SJSA1 (cell line): ENCODE measurements around the gene KRTAP5-2. TPM values are rescaled to one million over a fixed set of nuclear protein-coding genes. Genes with fewer than 3 reads are reported as not detected.

Experiments used
- DNase-seq, 2 experiments: peaks; one replicate each; pipeline ENCODE4 v3.0.0-alpha.2; 2015 to 2020; ENCODE audit warnings: low spot score in 2 of 2, low read depth in 1 of 2
- H3K27ac ChIP-seq: fragments of 250-450 bp; sonication (Bioruptor Pico); 2 replicates; pipeline ENCODE4 v1.5.1; 2020; ENCODE audit warnings: mild to moderate bottlenecking, moderate library complexity
- H3K27me3 ChIP-seq: fragments of 250-450 bp; sonication (Bioruptor Pico); replicated peaks from 2 replicates; pipeline ENCODE4 v1.5.1; 2020; ENCODE audit warnings: mild to moderate bottlenecking, moderate library complexity
- H3K36me3 ChIP-seq: fragments of 250-450 bp; sonication (Bioruptor Pico); 2 replicates; pipeline ENCODE4 v1.5.1; 2020; ENCODE audit warnings: mild to moderate bottlenecking
- H3K4me1 ChIP-seq: fragments of 250-450 bp; sonication (Bioruptor Pico); replicated peaks from 2 replicates; pipeline ENCODE4 v1.6.1; 2021; ENCODE audit warnings: mild to moderate bottlenecking
- H3K4me3 ChIP-seq: fragments of 250-450 bp; sonication (Bioruptor Pico); 2 replicates; pipeline ENCODE4 v1.5.1; 2020; ENCODE audit warnings: mild to moderate bottlenecking
- H3K9me3 ChIP-seq: fragments of 250-450 bp; sonication (Bioruptor Pico); replicated peaks from 2 replicates; pipeline ENCODE4 v1.5.1; 2020; ENCODE audit warnings: mild to moderate bottlenecking
- total RNA-seq: library from RNA; depleted of rRNA; stranded (reverse); fragments of >200 nt; shearing (Covaris generic); gene quantifications from 2 replicates; pipeline ENCODE4 v1.2.3, GENCODE V29; 2014

KRTAP5-2 gene
- total RNA-seq, 1 experiment from 2014 or later = not detected

DNA sequence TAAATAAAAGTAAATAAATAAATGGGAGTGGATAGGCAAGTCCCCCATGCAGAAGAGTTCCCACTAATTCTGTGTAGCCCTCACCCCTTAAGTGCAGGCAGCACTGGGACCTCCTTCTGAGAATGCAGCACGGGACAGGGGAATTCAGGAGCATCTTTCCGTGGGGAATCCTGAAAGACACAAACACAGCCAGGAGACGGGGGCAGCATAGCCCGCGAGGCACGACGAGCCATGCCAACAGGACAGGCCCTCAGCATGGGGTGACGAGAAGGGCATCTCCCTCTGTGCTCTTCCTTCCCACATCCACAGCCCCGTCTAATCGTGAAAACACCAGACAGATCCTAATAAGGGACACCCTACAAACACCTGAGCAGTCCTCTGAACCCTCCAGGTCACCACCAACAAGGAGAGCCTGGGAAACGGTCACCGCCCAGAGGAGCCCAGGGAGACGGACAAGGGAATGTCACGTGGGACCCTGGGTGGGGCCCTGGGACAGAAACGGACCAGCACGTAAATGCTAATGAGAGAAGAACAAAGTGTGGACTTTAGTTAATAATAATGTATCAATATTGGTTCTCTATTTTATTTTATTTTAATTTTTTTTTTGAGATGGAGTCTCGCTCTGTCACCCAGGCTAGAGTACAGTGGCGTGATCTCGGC, 38.3 kb upstream of the KRTAP5-2 start:
- Histone ChIP-seq H3K4me1 (no peaks in the 10 kb centered on the region), H3K36me3 (no peaks in the 10 kb centered on the region), H3K4me3 (no peak overlapping the region), H3K27ac (no peak overlapping the region), H3K9me3 (no peaks in the 10 kb centered on the region), H3K27me3 (no peaks in the 10 kb centered on the region)
- no peak for DNase-seq

DNA sequence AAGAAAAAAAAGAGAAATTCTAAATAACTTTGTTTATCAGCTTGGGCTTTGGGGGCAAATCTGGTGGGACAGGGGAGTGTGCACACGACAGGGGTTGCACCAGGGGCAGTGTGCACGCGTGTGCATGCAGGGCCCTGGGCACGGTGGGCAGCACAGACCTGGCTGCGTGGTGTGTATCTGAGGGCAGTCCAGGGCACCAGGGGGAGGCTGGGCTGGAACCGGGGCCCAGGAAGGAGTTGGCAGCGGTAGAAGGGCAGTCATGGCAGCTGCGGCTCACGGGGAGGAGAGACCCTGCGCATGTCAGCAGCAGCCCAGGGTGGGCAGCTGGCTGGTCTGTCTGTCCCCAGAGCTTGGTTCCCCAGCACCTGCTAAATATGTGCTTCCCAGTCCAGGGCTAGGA, 35.8 kb upstream of the KRTAP5-2 start:
- DNase-seq = no peak
- H3K4me1 ChIP-seq = no peaks in the 10 kb centered on the region
- H3K27ac ChIP-seq = no peak overlapping the region
- H3K9me3 ChIP-seq = no peaks in the 10 kb centered on the region
- no peaks in the 10 kb centered on the region for H3K27me3 ChIP-seq
- no peaks in the 10 kb centered on the region for H3K36me3 ChIP-seq
- no peak overlapping the region for H3K4me3 ChIP-seq

DNA sequence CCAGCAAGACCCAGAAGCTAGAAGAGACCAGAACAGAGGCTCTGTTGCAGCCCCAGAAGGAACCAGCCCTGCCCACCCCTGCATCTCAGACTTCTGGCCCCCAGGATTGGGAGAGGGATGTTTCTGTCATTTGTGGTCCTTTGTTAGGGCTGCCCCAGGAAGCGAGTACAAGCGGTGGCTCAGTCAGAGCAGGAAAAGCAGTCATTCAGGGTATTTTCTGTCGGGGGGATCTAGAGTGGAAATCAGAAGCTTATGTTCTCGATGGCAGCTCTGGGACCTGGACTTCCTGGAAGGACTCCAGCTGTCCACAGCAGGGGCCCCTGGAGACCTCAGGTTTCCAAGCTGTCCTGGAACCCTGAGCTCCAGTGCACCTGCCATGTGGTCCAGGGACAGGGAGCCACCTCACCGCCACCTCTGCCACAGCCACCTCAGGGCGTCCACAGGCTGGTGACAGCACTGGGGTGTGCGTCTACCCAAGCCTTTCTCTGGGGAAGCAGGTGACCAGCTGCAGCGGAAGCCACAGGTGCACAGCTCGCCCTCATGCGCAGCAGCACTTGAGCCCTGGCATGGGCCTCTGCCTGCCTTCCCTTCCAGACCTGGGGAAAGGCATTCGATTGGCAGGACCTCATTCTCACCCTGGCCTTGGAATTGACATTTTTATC, 34.1 kb upstream of the KRTAP5-2 start:
- Histone ChIP-seq H3K27ac (no peak overlapping the region), H3K36me3 (no peaks in the 10 kb centered on the region), H3K27me3 (no peaks in the 10 kb centered on the region; the same call in 1 of the 2 replicates), H3K9me3 (no peaks in the 10 kb centered on the region), H3K4me3 (no peak overlapping the region), H3K4me1 (no peaks in the 10 kb centered on the region)
- DNase-seq = no peak

DNA sequence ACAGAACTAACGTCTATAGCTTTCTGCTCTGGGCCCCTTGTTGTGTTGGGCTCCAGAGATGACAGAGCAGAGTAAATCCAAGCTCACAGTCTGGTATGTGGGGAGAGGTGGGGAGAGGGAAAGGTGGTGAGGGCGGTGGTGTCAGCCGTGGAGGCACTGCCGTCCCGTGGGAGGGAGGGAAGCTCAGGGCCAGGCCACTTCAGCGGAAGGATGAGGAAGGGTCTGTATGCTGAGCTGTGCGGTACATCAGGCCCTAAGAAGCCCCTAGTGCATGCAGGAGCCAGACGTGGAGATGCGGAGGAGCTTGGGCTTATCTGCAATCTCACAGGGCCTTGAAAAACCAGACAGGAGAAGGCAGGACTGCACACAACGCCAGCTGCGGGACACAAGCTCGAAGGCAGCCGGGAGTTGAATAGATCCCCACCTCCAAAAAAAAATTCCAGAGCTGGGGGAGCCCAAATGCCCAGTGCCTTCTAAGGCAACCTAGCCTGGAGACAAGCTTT, 33.0 kb upstream of the KRTAP5-2 start:
- H3K27me3 ChIP-seq = no peaks in the 10 kb centered on the region; the same call in 1 of the 2 replicates
- no peaks in the 10 kb centered on the region for H3K36me3 ChIP-seq
- no peak for DNase-seq

DNA sequence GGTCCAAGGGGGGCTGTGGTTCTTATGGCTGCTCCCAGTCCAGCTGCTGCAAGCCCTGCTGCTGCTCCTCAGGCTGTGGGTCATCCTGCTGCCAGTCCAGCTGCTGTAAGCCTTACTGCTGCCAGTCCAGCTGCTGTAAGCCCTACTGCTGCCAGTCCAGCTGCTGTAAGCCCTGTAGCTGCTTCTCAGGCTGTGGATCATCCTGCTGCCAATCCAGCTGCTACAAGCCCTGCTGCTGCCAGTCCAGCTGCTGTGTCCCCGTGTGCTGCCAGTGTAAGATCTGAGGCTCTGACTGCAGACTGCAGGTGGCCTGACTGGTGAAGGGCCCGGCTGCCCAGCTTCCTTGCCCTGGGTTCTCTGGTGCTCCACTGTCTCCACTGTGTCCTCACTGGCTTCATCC, 32.2 kb upstream of the KRTAP5-2 start:
- DNase-seq = no peak
- H3K36me3 ChIP-seq = no peaks in the 10 kb centered on the region
- H3K9me3 ChIP-seq = no peaks in the 10 kb centered on the region
- H3K27me3 ChIP-seq = no peaks in the 10 kb centered on the region; the same call in 1 of the 2 replicates
- no peak overlapping the region for H3K4me3 ChIP-seq
- H3K27ac ChIP-seq = no peak overlapping the region
- no peaks in the 10 kb centered on the region for H3K4me1 ChIP-seq

More for the DNA sequence above, 33.0 kb upstream of the KRTAP5-2 start:
- H3K4me1 ChIP-seq = no peaks in the 10 kb centered on the region
- no peak overlapping the region for H3K4me3 ChIP-seq
- no peaks in the 10 kb centered on the region for H3K9me3 ChIP-seq
- H3K27ac ChIP-seq = no peak overlapping the region

DNA sequence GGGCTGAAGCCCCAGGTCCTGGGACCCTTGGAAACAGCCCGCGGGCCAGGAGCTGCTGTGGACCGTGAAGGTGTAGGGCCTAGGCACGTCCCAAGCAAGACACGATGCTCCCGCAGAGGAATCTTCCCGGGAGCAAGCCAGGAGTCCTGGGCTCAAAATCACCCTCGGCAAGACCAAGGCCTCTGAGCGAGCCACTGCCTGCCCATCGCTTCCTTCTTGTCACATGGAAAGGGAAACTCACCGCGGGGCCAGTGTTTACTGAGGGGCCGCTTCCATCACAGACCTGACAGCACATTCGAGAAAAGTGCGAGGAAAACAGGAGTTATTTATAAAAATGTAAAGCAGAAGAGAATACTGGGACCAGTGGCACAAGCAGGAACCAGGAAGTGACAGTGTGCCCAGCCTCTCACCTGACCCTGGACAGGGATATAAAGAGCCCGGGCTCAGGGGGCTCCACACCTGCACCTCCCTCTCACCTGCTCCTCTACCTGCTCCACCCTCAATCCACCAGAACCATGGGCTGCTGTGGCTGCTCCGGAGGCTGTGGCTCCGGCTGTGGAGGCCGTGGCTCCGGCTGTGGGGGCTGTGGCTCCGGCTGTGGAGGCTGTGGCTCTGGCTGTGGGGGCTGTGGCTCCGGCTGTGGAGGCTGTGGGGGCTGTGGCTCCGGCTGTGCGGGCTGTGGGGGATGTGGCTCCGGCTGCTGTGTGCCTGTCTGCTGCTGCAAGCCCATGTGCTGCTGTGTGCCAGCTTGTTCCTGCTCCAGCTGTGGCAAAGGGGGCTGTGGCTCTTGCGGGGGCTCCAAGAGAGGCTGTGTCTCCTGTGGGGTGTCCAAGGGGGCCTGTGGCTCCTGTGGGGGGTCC, 31.5 kb upstream of the KRTAP5-2 start, which contains the start of gene KRTAP5-5:
TSS of gene KRTAP5-5 (plus strand) at position 450 of the 860 bp plus-strand sequence. CDS start at position 516, 66 bp downstream.
- no peaks in the 10 kb centered on the region for H3K36me3 ChIP-seq
- no peak within 1 kb of the TSS for H3K4me3 ChIP-seq
- no peaks in the 10 kb centered on the region for H3K4me1 ChIP-seq
- no peaks in the 10 kb centered on the region for H3K9me3 ChIP-seq
- no peak within 1 kb of the TSS for H3K27ac ChIP-seq
- DNase-seq = no peak
- H3K27me3 ChIP-seq = no peaks in the 10 kb centered on the region; the same call in 1 of the 2 replicates

DNA sequence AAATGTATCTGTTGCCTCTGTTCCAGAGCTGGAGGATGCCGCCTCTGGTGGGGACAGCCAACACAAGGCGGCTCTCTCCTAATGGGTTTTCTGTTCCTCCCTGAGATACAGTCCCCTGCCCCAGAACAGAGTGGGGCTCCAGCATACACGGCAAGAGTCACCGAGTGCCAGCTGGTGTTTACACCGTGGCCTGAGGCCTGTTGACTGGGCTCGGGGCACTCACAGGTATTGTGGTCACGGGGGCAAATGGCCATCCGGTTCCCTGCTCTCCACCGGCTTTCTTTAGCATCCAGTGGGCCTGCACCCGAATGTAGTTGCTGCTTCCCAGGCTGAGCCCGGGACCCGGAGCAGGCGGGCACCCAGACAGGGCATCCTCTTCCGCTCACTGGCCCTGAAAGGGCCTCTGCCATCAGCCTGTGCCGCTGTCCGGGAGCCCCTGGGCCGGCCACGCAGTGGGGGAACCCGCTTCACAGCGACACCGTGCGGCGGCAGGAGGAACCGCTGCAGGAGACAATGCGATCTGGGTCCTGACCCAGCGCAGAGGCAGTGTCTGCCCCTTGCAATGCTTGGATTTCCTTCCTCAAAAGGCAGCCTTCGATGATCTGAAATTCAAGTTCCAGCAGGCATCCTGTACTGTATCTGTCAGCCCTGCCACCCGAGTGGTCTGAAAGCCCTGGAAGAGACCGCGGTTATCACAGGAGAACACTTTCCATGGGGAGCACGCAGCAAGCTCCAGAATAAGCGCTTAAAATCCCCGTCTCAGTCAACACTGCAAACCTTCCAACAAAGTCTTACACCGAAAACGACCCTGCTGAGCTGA, 30.6 kb upstream of the KRTAP5-2 start:
- Histone ChIP-seq H3K36me3 (no peaks in the 10 kb centered on the region), H3K9me3 (no peaks in the 10 kb centered on the region), H3K4me3 (no peak overlapping the region), H3K27ac (no peak overlapping the region), H3K27me3 (no peaks in the 10 kb centered on the region; the same call in 1 of the 2 replicates), H3K4me1 (no peaks in the 10 kb centered on the region)
- no peak for DNase-seq

DNA sequence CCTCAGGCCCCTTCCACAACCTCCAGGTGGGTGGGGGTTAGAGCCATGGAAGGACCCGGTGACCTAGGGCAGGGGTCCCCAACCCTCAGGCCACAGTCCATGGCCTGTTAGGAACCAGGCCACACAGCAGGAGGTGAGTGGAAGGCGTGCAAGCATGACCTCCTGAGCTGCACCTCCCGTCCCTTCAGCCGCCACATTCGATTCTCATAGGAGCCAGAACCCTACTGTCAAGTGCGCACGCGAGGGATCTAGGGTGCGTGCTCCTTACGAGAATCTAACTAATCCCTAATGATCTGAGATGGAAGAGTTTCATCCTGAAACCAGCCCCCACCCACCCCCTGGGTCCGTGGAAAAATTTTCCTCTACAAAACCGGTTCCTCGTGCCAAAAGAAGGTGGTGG, 27.4 kb upstream of the KRTAP5-2 start:
- Histone ChIP-seq H3K4me1 (no peaks in the 10 kb centered on the region), H3K9me3 (no peaks in the 10 kb centered on the region), H3K4me3 (no peak overlapping the region), H3K27ac (no peak overlapping the region), H3K36me3 (no peaks in the 10 kb centered on the region), H3K27me3 (no peaks in the 10 kb centered on the region; the same call in 1 of the 2 replicates)
- no peak for DNase-seq

GRCh38 chr11:1624621-1625020, 26.5 kb upstream of the KRTAP5-2 start:
- Histone ChIP-seq H3K4me3 (no peak overlapping the region), H3K36me3 (no peaks in the 10 kb centered on the region), H3K27ac (no peak overlapping the region), H3K9me3 (no peaks in the 10 kb centered on the region), H3K27me3 (no peaks in the 10 kb centered on the region; the same call in 1 of the 2 replicates), H3K4me1 (no peaks in the 10 kb centered on the region)
- DNase-seq = no peak

- no peak overlapping the region for H3K27ac ChIP-seq
- H3K36me3 ChIP-seq = no peaks in the 10 kb centered on the region
- no peak for DNase-seq
- H3K9me3 ChIP-seq = no peaks in the 10 kb centered on the region
- no peaks in the 10 kb centered on the region for H3K4me1 ChIP-seq
- H3K27me3 ChIP-seq = no peaks in the 10 kb centered on the region; the same call in 1 of the 2 replicates
- no peak overlapping the region for H3K4me3 ChIP-seq
Observed at GRCh38 chr11:1623716-1624115, 25.6 kb upstream of the KRTAP5-2 start.

GRCh38 chr11:1622086-1622485, 24.0 kb upstream of the KRTAP5-2 start, which contains the start of gene KRTAP5-4:
Gene KRTAP5-4 (minus strand): TSS chr11:1622138. CDS start chr11:1622093, 45 bp downstream.
- no peaks in the 10 kb centered on the region for H3K4me1 ChIP-seq
- H3K27me3 ChIP-seq = no peaks in the 10 kb centered on the region
- H3K36me3 ChIP-seq = no peaks in the 10 kb centered on the region
- no peak within 1 kb of the TSS for H3K27ac ChIP-seq
- H3K4me3 ChIP-seq = no peak within 1 kb of the TSS
- no peak for DNase-seq
- no peaks in the 10 kb centered on the region for H3K9me3 ChIP-seq

- Histone ChIP-seq H3K27ac (no peak overlapping the region), H3K27me3 (no peaks in the 10 kb centered on the region), H3K36me3 (no peaks in the 10 kb centered on the region), H3K4me1 (no peaks in the 10 kb centered on the region), H3K4me3 (no peak overlapping the region), H3K9me3 (no peaks in the 10 kb centered on the region)
- DNase-seq = no peak
Observed at GRCh38 chr11:1619449-1619848, 21.4 kb upstream of the KRTAP5-2 start.

DNA sequence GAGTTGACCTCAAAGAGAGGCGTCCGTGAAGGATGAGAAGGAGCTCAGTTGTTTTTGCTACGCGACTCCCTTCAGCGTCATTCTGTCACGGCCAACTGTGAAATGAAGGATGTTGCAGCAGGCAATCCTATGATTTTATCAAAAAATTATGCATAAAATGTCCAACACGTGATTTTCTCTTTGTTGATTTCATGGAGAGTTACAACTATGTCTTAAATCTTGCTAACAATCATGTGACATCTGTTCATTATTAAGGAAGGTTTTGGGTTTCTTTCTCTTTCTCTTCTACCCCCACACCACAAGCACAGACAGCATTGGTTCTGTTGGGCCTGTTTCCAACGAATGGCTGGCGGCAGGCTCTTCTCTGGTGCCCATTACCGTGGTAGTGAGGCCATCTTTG, 20.1 kb upstream of the KRTAP5-2 start:
- Histone ChIP-seq H3K27ac (no peak overlapping the region), H3K9me3 (no peaks in the 10 kb centered on the region), H3K4me3 (no peak overlapping the region), H3K36me3 (no peaks in the 10 kb centered on the region), H3K4me1 (no peaks in the 10 kb centered on the region), H3K27me3 (no peaks in the 10 kb centered on the region)
- DNase-seq = no peak
